HG02870 (cell line): ENCODE data around the gene CCR5.
"Not testable (repeated sequence)": the region's sequence is repeated elsewhere in the genome, so short reads cannot be mapped to it uniquely, and the experiment has no call there.

Experiments used
- ATAC-seq: cut with Tn5 transposase; IDR thresholded peaks from one replicate; pipeline ENCODE4 v1.9.1; 2021; ENCODE audit warnings: mild to moderate bottlenecking, moderate library complexity; ENCODE audit not compliant: unreplicated experiment

CCR5 gene

GRCh38 chr3:46383211-46383950 lies 12.6 kb downstream of the CCR5 start:
- ATAC-seq, result no peak

- ATAC-seq, result no peak
Measured at GRCh38 chr3:46383951-46384330, 13.2 kb downstream of the CCR5 start.

- no peak for ATAC-seq
Measured at GRCh38 chr3:46386205-46386604, 15.5 kb downstream of the CCR5 start.

GRCh38 chr3:46388847-46389246 lies 18.1 kb downstream of the CCR5 start:
- ATAC-seq, result not testable (repeated sequence)

GRCh38 chr3:46389306-46389705 lies 18.6 kb downstream of the CCR5 start:
- no peak for ATAC-seq

- not testable (repeated sequence) for ATAC-seq
Measured at GRCh38 chr3:46391526-46391925, 20.8 kb downstream of the CCR5 start.

- ATAC-seq, result no peak
Measured at GRCh38 chr3:46393011-46393410, 22.3 kb downstream of the CCR5 start.

- ATAC-seq, result no peak
Measured at GRCh38 chr3:46393554-46394434, 23.0 kb downstream of the CCR5 start.

- ATAC-seq, result no peak
Measured at GRCh38 chr3:46395210-46395661, 24.5 kb downstream of the CCR5 start.

- no peak for ATAC-seq
Measured at GRCh38 chr3:46395766-46396530, 25.2 kb downstream of the CCR5 start.

- no peak for ATAC-seq
Measured at GRCh38 chr3:46397111-46397510, 26.4 kb downstream of the CCR5 start.

GRCh38 chr3:46398186-46398955 lies 27.6 kb downstream of the CCR5 start:
- no peak for ATAC-seq

GRCh38 chr3:46399098-46399497 lies 28.4 kb downstream of the CCR5 start:
- no peak for ATAC-seq

GRCh38 chr3:46399557-46399956 lies 28.8 kb downstream of the CCR5 start:
- no peak for ATAC-seq

GRCh38 chr3:46400000-46400734 lies 29.4 kb downstream of the CCR5 start:
- no peak for ATAC-seq

- ATAC-seq, result no peak
Measured at GRCh38 chr3:46400846-46401245, 30.1 kb downstream of the CCR5 start.

GRCh38 chr3:46401579-46401978 lies 30.8 kb downstream of the CCR5 start:
- no peak for ATAC-seq

- ATAC-seq, result not testable (repeated sequence)
Measured at GRCh38 chr3:46402902-46403301, 32.2 kb downstream of the CCR5 start.

- ATAC-seq, result no peak
Measured at GRCh38 chr3:46405301-46406019, 34.7 kb downstream of the CCR5 start.
